ENCODE data around the gene MLLT3. TPM values are rescaled to one million over a fixed set of nuclear protein-coding genes. Genes with fewer than 3 reads are reported as not detected.
A peak's percentile ranks its signal among the peaks of the same experiment; 100 is the strongest.

MLLT3 gene
- total and polyA plus RNA-seq, 3 donors from 2014 or later = 5.2 to 11.0 (median 7.6) TPM

DNA sequence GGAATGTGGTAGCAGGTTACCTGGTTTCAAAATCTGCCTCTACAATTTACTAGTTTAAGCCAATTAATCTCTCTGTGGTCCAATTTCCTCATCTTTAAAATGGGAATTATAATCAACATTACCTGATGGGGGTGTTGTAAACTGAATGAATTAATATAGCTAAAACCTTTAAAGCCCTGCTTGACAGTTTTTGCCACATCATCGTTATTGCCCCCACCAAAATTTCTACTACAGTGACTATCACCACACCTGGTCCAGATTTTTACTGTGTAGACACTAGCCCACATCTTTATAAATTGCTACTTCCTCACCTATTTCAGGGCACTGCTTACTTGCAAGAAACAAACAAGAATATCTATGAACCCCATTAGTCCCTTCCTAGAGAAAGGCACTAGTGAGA is 65.0 kb downstream of the MLLT3 start:
- DNase-seq = no peak
- Histone ChIP-seq H3K9me3 (no peaks in the 10 kb centered on the region), H3K27ac (no peak overlapping the region), H3K27me3 (no peaks in the 10 kb centered on the region), H3K4me1 (no peaks in the 10 kb centered on the region), H3K4me3 (no peak overlapping the region), H3K36me3 (ENCODE audit: low read depth, missing control alignments) (no peaks in the 10 kb centered on the region)
- no peak for TF ChIP-seq CTCF (IDR thresholded peaks at IDR 0.05)
- no peak for TF ChIP-seq POLR2A (IDR thresholded peaks at IDR 0.05)
- intact Hi-C loops (cut with DNase I; ENCODE audit: low total_unique reads) = no loop called here
- 78 to 88% methylated on average over 1 of the region's 1 CpG for WGBS, 2 donors

- TF ChIP-seq CTCF (IDR thresholded peaks at IDR 0.05) (no peak), POLR2A (IDR thresholded peaks at IDR 0.05) (no peak)
- Histone ChIP-seq H3K27ac (no peak overlapping the region), H3K9me3 (no peaks in the 10 kb centered on the region), H3K36me3 (ENCODE audit: low read depth, missing control alignments) (no peaks in the 10 kb centered on the region), H3K4me3 (no peak overlapping the region), H3K4me1 (no peaks in the 10 kb centered on the region), H3K27me3 (no peaks in the 10 kb centered on the region)
- WGBS, 2 donors = 49 to 58% methylated on average over 1 of the region's 1 CpG
- intact Hi-C loops (cut with DNase I; ENCODE audit: low total_unique reads) = no loop called here
- no peak for DNase-seq
Observed at GRCh38 chr9:20553558-20554149, 68.6 kb downstream of the MLLT3 start.

DNA sequence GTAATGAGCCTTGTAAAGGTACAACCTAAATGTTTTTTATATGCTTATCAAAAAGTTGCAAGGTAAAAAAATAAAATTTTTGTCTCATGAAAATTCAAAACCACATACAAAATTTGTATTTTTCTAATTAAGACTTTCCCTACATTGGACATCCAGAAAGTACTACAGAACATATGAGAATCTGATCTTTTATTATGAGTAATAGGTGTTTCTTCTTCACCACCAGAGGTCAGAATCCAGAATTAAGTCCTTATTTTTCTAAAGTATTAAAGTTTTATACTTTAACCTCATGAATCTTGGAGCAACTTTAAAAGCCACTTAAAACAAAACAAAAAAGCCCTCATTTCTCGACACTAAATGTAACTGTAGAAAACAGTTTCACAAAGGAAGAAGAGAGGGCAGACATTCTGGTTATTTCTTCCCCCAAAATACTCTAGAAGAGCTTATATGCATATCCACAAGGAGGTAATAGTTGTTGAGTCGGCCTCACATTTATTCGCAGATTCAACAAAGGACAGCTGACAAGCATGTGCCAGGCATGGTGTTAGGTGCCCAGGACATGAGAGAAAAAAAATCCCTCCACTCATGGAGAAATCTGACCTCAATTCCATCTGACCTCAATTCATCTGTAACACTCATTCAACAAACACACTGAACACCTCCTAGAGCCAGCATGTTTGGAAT is 69.3 kb downstream of the MLLT3 start:
- Histone ChIP-seq H3K27ac (no peak overlapping the region), H3K27me3 (no peaks in the 10 kb centered on the region), H3K9me3 (no peaks in the 10 kb centered on the region), H3K4me3 (no peak overlapping the region), H3K36me3 (ENCODE audit: low read depth, missing control alignments) (no peaks in the 10 kb centered on the region), H3K4me1 (no peaks in the 10 kb centered on the region)
- DNase-seq = no peak
- intact Hi-C loops (cut with DNase I; ENCODE audit: low total_unique reads) = no loop called here
- 75 to 87% methylated on average over 3 of the region's 3 CpGs for WGBS, 2 donors
- TF ChIP-seq POLR2A (IDR thresholded peaks at IDR 0.05) = no peak
- TF ChIP-seq CTCF (IDR thresholded peaks at IDR 0.05) = peak in 1 of 3 experiments; percentile 23

DNA sequence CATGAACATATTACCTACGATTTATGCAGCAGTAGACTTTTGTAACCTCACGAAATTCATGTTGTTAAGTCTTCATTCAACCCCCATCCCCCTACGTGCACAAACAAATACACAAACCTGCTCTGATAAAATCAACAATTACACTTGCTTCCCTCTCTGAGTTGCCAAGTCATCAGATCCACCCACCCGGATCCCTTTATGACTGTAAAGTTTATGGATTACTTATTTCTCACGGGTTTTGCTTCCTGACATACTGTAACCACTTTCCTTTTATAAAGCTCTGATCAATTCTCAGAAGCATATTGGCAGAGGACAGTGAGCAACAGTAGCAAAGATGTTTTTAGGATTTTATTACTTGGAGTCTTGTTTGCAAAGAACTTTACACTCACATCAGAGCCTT is 70.5 kb downstream of the MLLT3 start:
- Histone ChIP-seq H3K4me1 (no peaks in the 10 kb centered on the region), H3K36me3 (ENCODE audit: low read depth, missing control alignments) (no peaks in the 10 kb centered on the region), H3K27me3 (no peaks in the 10 kb centered on the region), H3K4me3 (no peak overlapping the region), H3K9me3 (no peaks in the 10 kb centered on the region), H3K27ac (no peak overlapping the region)
- WGBS, 2 donors = 67 to 75% methylated on average over 5 of the region's 5 CpGs
- DNase-seq = no peak
- intact Hi-C loops (cut with DNase I; ENCODE audit: low total_unique reads) = no loop called here
- no peak for TF ChIP-seq CTCF (IDR thresholded peaks at IDR 0.05)
- TF ChIP-seq POLR2A (IDR thresholded peaks at IDR 0.05) = no peak

DNA sequence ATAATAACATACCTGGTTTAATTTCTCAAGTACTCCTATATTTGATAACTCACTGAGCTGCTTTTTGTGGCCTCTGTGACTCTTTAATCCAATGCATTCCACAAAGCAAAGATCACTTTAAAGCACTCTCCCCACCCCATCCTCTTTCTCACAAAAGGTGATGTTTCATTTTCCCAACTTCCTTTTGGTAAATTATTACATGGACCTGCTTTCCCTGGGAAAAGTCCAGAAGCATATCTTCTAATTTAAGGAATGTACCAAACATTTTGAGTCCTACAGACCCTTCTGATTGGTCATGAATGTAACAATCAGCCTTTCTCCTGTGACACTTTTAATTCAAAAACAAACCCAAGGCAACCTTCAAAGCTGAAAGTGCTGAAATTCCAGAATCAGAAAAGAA is 71.1 kb downstream of the MLLT3 start:
- no peak overlapping the region for H3K27ac ChIP-seq
- TF ChIP-seq CTCF (IDR thresholded peaks at IDR 0.05) = no peak
- no peak for TF ChIP-seq POLR2A (IDR thresholded peaks at IDR 0.05)
- no peak for DNase-seq
- intact Hi-C loops (cut with DNase I; ENCODE audit: low total_unique reads) = no loop called here
- H3K27me3 ChIP-seq = no peaks in the 10 kb centered on the region
- no peak overlapping the region for H3K4me3 ChIP-seq
- H3K4me1 ChIP-seq = no peaks in the 10 kb centered on the region
- H3K9me3 ChIP-seq = no peaks in the 10 kb centered on the region
- H3K36me3 ChIP-seq (ENCODE audit: low read depth, missing control alignments) = no peaks in the 10 kb centered on the region

All from testis (tissue), 3 donors.